Fibroblast of lung (primary cell): ENCODE results near the gene SLC26A8. TPM values are rescaled to one million over a fixed set of nuclear protein-coding genes. Genes with fewer than 3 reads are reported as not detected.

ENCODE experiments used
- DNase-seq, 2 donors: peaks; one replicate each; pipeline versions ENCODE4 v3.0.0 to v3.0.0-alpha.2; 2010; ENCODE audit warnings: low read depth in 2 of 2
- H2AFZ ChIP-seq: 2 replicates; pipeline ENCODE4 v1.5.1; 2012; ENCODE audit warnings: low read length, control low read depth, inconsistent platforms
- H3K27ac ChIP-seq: 2 replicates; pipeline ENCODE4 v1.5.1; 2011; ENCODE audit warnings: low read length, control low read depth; ENCODE audit not compliant: insufficient read depth
- H3K27me3 ChIP-seq: 2 replicates; pipeline ENCODE4 v1.5.1; 2011; ENCODE audit warnings: mild to moderate bottlenecking, low read length; ENCODE audit not compliant: control insufficient read depth, insufficient read depth
- H3K36me3 ChIP-seq: 2 replicates; pipeline ENCODE4 v1.5.1; 2011; ENCODE audit warnings: low read length; ENCODE audit not compliant: control insufficient read depth, insufficient read depth
- H3K4me1 ChIP-seq: 2 replicates; pipeline ENCODE4 v1.5.1; 2011; ENCODE audit warnings: low read length; ENCODE audit not compliant: control insufficient read depth, insufficient read depth; ENCODE audit errors: extremely low read depth
- H3K4me2 ChIP-seq: 2 replicates; pipeline ENCODE4 v1.5.1; 2011; ENCODE audit warnings: low read length, control low read depth; ENCODE audit not compliant: insufficient read depth; ENCODE audit errors: extremely low read depth
- H3K4me3 ChIP-seq, 4 experiments: fragments of 200-600 bp in 1 of 4; sonication (generic) in 1 of 4; replicated peaks in 1 of 4; 2 replicates each; pipeline ENCODE4 v1.5.1; 2011 to 2016; ENCODE audit warnings: low read length in 4 of 4, low read depth in 3 of 4, mild to moderate bottlenecking in 3 of 4, control low read depth in 2 of 4, inconsistent platforms in 1 of 4, mixed read lengths in 1 of 4; ENCODE audit not compliant: insufficient read depth in 1 of 4; ENCODE audit errors: control extremely low read depth in 1 of 4
- H3K79me2 ChIP-seq: 2 replicates; pipeline ENCODE4 v1.5.1; 2012; ENCODE audit warnings: mild to moderate bottlenecking, low read length, inconsistent platforms; ENCODE audit not compliant: control insufficient read depth, insufficient read depth
- H3K9ac ChIP-seq: 2 replicates; pipeline ENCODE4 v1.5.1; 2011; ENCODE audit warnings: mild to moderate bottlenecking, low read length, control low read depth; ENCODE audit not compliant: insufficient read depth
- H3K9me3 ChIP-seq: 2 replicates; pipeline ENCODE4 v1.5.1; 2012; ENCODE audit warnings: low read depth, low read length; ENCODE audit not compliant: control insufficient read depth, insufficient read depth
- H4K20me1 ChIP-seq: 2 replicates; pipeline ENCODE4 v1.5.1; 2011; ENCODE audit warnings: low read length; ENCODE audit not compliant: control insufficient read depth, insufficient read depth; ENCODE audit errors: extremely low read depth
- CTCF ChIP-seq, 2 donors: IDR thresholded peaks in 1 of 2; conservative IDR thresholded peaks in 1 of 2; 1 replicate in 1 of 2; 2 replicates in 1 of 2; pipeline ENCODE4 v1.5.1; 2011 to 2012; ENCODE audit warnings: low read length in 2 of 2, control low read depth in 1 of 2, inconsistent platforms in 1 of 2, low read depth in 1 of 2, mild to moderate bottlenecking in 1 of 2
- EZH2 ChIP-seq: IDR thresholded peaks from 2 replicates; pipeline ENCODE4 v1.5.1; 2012; ENCODE audit warnings: low read length, control low read depth, mild to moderate bottlenecking; ENCODE audit errors: missing control alignments
- polyA plus RNA-seq, 2 donors: library from polyadenylated mRNA; depleted of rRNA in 1 of 2; stranded (reverse) in 1 of 2; unstranded in 1 of 2; fragments of >200 nt; gene quantifications; 2 replicates each; pipeline ENCODE4 v1.2.1, GENCODE V29; 2011 to 2012; ENCODE audit warnings: missing spikeins in 1 of 2
- total RNA-seq: library from RNA; depleted of rRNA; stranded (reverse); fragments of >200 nt; gene quantifications from 2 replicates; pipeline ENCODE4 v1.2.1, GENCODE V29; 2014

The SLC26A8 gene
- total and polyA plus RNA-seq, 2 donors (not counting 1 experiment from before 2014, with no cell fraction given): not detected

- peaks cover 19% of the 10 kb centered on the region for H3K79me2 ChIP-seq
- H2AFZ ChIP-seq: no peak overlapping the region
- H3K4me2 ChIP-seq: no peak overlapping the region
- H3K9ac ChIP-seq: no peak overlapping the region
- TF ChIP-seq CTCF (conservative IDR thresholded peaks at IDR 0.05 in 1 of 2, IDR thresholded peaks at IDR 0.05 in 1 of 2; ENCODE audit: low read depth in 1 of 2, low read length in 2 of 2) (no peak), EZH2 (no peak)
- no peak overlapping the region for H3K4me3 ChIP-seq
- no peak overlapping the region for H3K27ac ChIP-seq
- no peaks in the 10 kb centered on the region for H3K9me3 ChIP-seq
- H3K4me1 ChIP-seq: no peaks in the 10 kb centered on the region
- H3K27me3 ChIP-seq: no peaks in the 10 kb centered on the region
- DNase-seq: no peak
- no peaks in the 10 kb centered on the region for H4K20me1 ChIP-seq
- H3K36me3 ChIP-seq: no peaks in the 10 kb centered on the region
These were observed 116.7 kb downstream of the SLC26A8 start for GRCh38 chr6:35907750-35908149.

- H3K36me3 ChIP-seq: no peaks in the 10 kb centered on the region
- peaks cover 17% of the 10 kb centered on the region for H3K79me2 ChIP-seq
- H3K9ac ChIP-seq: no peak overlapping the region
- no peak overlapping the region for H2AFZ ChIP-seq
- no peaks in the 10 kb centered on the region for H3K4me1 ChIP-seq
- H3K27me3 ChIP-seq: no peaks in the 10 kb centered on the region
- H3K4me3 ChIP-seq: no peak overlapping the region
- DNase-seq: no peak
- no peak overlapping the region for H3K27ac ChIP-seq
- no peak for TF ChIP-seq EZH2
- TF ChIP-seq CTCF (conservative IDR thresholded peaks at IDR 0.05 in 1 of 2, IDR thresholded peaks at IDR 0.05 in 1 of 2; ENCODE audit: low read depth in 1 of 2, low read length in 2 of 2): no peak
- H3K9me3 ChIP-seq: no peaks in the 10 kb centered on the region
- no peaks in the 10 kb centered on the region for H4K20me1 ChIP-seq
- H3K4me2 ChIP-seq: no peak overlapping the region
These were observed 118.0 kb downstream of the SLC26A8 start for GRCh38 chr6:35906499-35906846.

DNA sequence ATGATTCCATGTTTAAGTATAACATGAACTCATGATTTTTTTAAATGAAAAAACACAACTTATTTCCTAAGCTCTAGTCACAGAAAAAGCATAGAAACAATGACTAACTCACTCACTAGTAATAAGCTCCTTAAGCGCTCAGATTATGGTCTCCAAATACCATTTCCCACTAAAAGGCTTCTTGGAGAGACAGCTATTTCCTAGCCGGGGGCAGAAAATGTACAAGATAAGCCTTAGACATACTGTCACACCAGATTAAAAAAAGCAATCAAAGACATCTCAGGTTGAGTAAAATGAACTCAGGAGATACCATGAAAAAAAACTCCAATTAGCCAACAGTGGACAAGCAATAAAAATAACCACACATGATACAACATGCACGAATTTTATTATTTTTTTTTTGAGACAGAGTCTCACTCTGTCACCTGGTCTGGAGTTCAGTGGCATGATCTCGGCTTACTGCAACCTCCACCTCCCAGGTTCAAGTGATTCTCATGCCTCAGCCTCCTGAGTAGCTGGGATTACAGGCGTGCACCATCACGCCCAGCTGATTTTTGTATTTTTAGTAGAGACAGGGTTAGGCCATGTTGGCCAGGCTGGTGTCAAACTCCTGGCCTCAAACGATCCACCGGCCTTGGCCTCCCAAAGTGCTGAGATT, 118.5 kb downstream of the SLC26A8 start:
- no peaks in the 10 kb centered on the region for H3K27me3 ChIP-seq
- no peak overlapping the region for H3K4me2 ChIP-seq
- no peak overlapping the region for H3K9ac ChIP-seq
- no peaks in the 10 kb centered on the region for H3K4me1 ChIP-seq
- no peak overlapping the region for H3K27ac ChIP-seq
- no peak for DNase-seq
- no peaks in the 10 kb centered on the region for H4K20me1 ChIP-seq
- TF ChIP-seq EZH2 (no peak), CTCF (conservative IDR thresholded peaks at IDR 0.05 in 1 of 2, IDR thresholded peaks at IDR 0.05 in 1 of 2; ENCODE audit: low read depth in 1 of 2, low read length in 2 of 2) (no peak)
- no peak overlapping the region for H2AFZ ChIP-seq
- H3K36me3 ChIP-seq: no peaks in the 10 kb centered on the region
- H3K4me3 ChIP-seq: no peak overlapping the region
- H3K9me3 ChIP-seq: no peaks in the 10 kb centered on the region
- peaks cover 17% of the 10 kb centered on the region for H3K79me2 ChIP-seq
